ENCODE results near the gene STK38.

The STK38 gene

DNA sequence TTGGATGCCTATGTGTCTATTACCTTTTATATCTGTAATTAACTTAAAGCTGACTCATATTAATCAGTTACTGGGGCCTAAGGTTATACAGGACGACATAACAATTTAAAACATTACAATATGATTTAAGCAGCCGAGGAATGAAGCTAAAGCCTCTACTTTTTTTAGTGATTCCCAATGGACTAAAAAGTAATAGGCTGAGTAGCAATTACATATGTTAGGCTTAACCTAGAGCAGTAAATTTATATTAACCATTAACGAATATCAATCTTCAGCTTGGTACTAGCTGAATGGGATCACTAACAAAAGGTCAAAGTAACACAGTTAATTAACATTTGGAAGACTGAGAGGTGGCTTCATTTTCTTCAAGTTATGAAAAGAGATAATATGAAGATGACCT is 43.1 kb downstream of the STK38 start:
- TF ChIP-seq, protein P1, sequence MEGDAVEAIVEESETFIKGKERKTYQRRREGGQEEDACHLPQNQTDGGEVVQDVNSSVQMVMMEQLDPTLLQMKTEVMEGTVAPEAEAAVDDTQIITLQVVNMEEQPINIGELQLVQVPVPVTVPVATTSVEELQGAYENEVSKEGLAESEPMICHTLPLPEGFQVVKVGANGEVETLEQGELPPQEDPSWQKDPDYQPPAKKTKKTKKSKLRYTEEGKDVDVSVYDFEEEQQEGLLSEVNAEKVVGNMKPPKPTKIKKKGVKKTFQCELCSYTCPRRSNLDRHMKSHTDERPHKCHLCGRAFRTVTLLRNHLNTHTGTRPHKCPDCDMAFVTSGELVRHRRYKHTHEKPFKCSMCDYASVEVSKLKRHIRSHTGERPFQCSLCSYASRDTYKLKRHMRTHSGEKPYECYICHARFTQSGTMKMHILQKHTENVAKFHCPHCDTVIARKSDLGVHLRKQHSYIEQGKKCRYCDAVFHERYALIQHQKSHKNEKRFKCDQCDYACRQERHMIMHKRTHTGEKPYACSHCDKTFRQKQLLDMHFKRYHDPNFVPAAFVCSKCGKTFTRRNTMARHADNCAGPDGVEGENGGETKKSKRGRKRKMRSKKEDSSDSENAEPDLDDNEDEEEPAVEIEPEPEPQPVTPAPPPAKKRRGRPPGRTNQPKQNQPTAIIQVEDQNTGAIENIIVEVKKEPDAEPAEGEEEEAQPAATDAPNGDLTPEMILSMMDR (IDR thresholded peaks at IDR 0.05; ENCODE audit: insufficient read depth, low read depth, low read length, missing control alignments) = no peak
- no peak overlapping the region for H3K4me3 ChIP-seq (ENCODE audit: low read depth, low read length)
- no peak for DNase-seq (ENCODE audit: low read depth)

- TF ChIP-seq, protein P1 (IDR thresholded peaks at IDR 0.05; ENCODE audit: insufficient read depth, low read depth, low read length, missing control alignments) = no peak
- H3K4me3 ChIP-seq (ENCODE audit: low read depth, low read length) = no peak overlapping the region
- no peak for DNase-seq (ENCODE audit: low read depth)
Measured at GRCh38 chr6:36501686-36502085, 45.6 kb downstream of the STK38 start.

DNA sequence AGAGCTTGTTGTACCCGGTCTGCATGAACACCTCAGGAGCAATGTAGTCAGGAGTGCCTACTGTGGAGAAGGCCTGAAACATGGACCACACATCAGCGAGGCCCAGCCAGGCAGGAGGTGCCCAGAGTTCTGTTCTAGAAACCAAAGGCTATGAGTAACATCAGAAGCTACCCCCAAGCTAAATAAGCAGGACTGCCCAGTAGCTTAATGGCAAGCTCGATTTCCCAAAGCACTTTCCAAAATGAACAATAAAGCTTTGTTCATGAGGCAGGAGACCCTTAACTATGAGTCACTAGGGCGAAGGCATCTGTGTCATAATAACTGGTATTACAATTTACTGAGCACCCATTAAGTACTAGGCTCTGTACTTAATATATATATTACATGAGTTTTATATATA is 47.4 kb downstream of the STK38 start:
- DNase-seq (ENCODE audit: low read depth) = no peak
- H3K4me3 ChIP-seq (ENCODE audit: low read depth, low read length) = no peak overlapping the region
- TF ChIP-seq, protein P1 (IDR thresholded peaks at IDR 0.05; ENCODE audit: insufficient read depth, low read depth, low read length, missing control alignments) = no peak

DNA sequence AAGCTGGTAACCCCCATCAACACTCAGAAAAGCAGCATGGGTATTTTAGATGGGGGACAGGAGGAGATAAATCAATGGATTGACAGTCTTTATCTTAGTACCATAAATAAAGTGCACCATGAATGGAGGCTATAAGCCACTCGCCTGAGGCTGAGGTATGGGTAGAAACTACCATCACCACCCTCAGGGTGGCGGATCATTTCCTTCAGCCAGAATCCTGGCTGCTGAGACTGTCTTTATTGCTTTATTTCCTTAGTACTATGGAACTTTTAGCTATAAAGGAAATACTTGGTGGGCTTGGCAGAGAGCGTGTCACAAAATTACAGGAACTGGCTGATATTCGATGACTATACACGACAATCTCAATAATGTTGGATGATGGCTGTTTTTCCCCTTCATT is 52.2 kb downstream of the STK38 start:
- DNase-seq (ENCODE audit: low read depth) = no peak
- no peak overlapping the region for H3K4me3 ChIP-seq (ENCODE audit: low read depth, low read length)
- TF ChIP-seq, protein P1 (IDR thresholded peaks at IDR 0.05; ENCODE audit: insufficient read depth, low read depth, low read length, missing control alignments) = no peak

DNA sequence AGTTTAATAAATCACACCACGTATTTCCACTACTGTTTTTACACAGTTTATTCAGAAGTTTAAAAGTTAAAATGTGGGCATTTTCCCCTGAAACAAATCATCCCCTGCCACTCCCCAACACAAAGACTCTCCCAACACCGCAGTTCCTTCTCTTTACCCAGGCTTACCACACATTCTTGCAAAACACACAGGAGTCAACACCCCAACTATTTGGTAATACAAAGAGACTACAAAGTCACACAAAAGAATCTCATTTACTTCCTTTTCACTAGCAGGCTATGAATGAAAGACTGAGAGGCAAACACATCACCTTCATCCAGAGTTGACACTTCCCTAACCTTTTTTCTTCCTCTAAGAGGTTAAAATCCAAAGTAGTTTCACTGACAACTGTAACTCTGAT is 53.4 kb downstream of the STK38 start:
- no peak for DNase-seq (ENCODE audit: low read depth)
- H3K4me3 ChIP-seq (ENCODE audit: low read depth, low read length) = no peak overlapping the region

GRCh38 chr6:36493319-36493718 is 54.0 kb downstream of the STK38 start:
- DNase-seq (ENCODE audit: low read depth) = no peak
- no peak overlapping the region for H3K4me3 ChIP-seq (ENCODE audit: low read depth, low read length)
- TF ChIP-seq, protein P1 (IDR thresholded peaks at IDR 0.05; ENCODE audit: insufficient read depth, low read depth, low read length, missing control alignments) = no peak

More for the DNA sequence above, 53.4 kb downstream of the STK38 start:
- TF ChIP-seq, protein P1 (IDR thresholded peaks at IDR 0.05; ENCODE audit: insufficient read depth, low read depth, low read length, missing control alignments) = no peak

DNA sequence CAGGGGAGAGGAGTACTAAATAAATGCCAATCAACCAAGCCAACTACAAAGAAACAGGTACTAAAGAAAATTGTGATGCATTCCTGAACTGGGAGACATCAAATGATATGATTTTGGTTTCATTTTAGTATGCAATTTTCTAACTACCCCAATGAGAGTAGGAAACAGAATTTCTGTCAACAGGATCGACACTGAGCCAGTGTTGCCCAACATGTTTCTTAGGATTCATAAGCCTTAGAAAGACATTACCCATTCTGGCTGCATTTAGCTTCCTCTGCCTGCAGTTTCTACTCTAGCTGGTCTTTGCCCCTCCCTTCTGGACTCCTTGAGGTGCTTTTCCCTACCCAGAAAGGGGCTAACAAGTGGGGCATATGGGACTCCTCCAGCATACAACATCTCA is 54.7 kb downstream of the STK38 start:
- no peak overlapping the region for H3K4me3 ChIP-seq (ENCODE audit: low read depth, low read length)
- TF ChIP-seq, protein P1 (IDR thresholded peaks at IDR 0.05; ENCODE audit: insufficient read depth, low read depth, low read length, missing control alignments) = no peak
- DNase-seq (ENCODE audit: low read depth) = no peak
